HG03432 (cell line): ENCODE measurements around the gene PML.
"Not testable (repeated sequence)": the region's sequence is repeated elsewhere in the genome, so short reads cannot be mapped to it uniquely, and the experiment has no call there.

Experiments
- ATAC-seq: cut with Tn5 transposase; IDR thresholded peaks from one replicate; pipeline ENCODE4 v1.9.1; 2021; ENCODE audit warnings: mild to moderate bottlenecking, moderate library complexity; ENCODE audit not compliant: unreplicated experiment

Gene PML

DNA sequence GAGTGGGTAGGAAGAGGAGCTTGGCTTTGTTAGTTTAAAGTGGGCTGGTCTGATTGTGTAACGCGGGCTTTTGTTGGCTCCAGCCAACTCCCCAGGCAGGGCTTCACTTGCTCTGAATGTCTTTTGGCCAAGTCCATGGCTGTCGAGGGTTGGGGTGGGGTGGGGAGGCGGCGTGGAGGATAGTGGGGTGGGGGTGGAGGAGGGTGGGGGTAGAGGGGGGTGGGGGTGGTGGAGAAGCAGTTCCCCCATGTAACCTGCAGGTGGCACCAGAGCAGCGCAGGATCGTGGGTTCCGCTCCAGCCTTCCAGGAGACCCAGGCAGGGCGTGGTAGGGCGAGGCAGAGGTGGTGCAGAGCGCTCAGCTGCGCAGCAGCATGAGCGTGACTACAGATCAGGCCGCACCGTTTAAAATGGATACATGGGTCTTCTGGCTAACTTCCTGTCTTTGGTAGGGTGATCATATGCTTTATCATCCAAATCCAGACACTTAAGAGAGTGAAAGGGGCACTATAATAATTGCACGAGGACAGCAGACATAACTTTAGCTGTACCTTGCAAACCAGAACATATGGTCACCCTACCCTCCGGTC lies 59.5 kb downstream of the PML start:
- ATAC-seq, result no peak

DNA sequence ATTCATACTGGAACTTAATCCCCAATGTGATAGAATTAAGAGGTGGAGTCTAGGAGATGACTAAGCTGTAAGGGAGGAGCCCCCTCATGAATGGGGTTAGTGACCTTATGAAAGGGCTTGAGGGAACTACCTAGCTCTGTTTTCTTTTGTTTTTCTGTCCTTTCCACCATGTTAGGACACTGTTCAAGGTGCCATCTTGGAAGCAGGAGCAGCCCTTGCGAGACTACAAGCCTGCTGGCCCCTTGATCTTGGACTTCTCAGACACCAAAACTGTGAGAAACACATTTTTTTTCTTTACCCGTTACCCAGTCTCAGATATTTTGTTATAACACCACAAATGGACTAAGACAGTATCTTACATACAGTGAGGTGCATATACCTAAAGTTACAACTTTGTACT lies 61.3 kb downstream of the PML start:
- no peak for ATAC-seq

DNA sequence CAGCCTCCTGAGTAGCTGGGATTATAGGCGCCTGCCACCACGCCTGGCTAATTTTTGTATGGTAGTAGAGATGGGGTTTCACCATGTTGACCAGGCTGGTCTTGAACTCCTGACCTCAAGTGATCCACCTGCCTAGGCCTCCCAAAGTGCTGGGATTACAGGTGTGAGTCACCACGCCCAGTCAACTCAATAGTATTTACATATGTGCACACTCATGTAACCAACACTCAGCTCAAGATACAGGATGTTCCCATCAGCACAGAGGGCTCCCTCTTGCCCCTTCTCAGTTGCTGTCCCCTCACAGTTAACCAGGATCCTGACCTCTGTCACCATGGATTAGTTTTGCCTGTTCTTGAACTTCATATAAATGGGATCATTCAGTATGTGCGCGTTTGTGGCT lies 61.8 kb downstream of the PML start:
- ATAC-seq, result not testable (repeated sequence)

DNA sequence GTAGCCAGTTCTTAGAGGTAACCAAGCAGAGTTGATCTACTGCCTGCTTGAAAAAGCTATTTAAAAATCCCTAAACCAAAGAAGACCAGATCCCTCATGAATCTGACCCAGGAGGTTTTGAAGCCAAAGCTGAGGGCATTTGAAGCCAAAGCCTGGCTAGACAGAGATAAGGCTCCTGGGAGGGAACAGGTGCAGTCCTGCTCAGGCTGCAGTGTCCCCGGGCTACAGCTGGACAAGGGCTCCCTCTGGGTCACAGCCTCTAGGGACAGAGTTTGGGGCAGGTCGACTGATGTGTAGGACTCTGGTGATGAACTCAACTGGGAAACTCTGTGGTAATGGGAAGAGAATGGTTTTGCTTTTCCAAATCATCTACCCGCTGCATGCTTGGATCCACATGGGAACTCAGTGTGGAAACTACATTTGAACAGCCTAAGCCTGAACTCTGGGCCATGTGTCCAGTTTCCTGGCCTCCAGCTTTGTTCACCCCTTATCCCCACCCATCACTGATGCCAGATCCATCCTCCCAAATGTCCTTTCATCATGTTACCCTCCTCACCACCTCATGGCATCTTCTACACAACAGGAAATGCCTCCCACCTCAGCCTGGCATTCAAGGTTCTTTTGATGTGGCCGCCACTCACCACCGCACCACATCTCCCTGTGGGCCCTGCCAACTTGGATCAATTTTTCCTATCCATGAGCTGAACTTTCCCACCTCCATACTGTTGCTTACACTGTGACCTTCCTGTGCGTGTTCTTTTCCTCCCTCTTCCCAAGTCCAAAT lies 64.7 kb downstream of the PML start:
- not testable (repeated sequence) for ATAC-seq

DNA sequence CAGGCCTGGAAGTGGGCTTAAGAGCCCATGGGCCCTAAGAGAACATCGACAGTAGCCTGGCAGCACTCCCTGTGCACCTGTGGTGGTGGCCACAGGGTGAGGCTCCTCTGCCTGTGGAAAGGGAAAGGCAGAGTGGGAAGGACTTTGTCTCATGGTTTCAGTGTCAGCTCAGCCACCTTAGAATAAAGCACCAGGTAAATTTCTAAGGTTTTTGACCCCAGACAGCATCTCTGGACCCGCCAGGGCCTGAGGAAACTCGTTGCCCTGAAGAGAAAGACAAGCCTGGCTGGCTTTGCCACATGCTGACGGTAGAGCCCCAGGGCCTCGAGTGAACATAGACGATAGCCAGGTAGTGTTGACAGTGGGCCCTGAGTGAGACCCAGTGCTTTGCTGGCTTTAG lies 65.7 kb downstream of the PML start:
- no peak for ATAC-seq

DNA sequence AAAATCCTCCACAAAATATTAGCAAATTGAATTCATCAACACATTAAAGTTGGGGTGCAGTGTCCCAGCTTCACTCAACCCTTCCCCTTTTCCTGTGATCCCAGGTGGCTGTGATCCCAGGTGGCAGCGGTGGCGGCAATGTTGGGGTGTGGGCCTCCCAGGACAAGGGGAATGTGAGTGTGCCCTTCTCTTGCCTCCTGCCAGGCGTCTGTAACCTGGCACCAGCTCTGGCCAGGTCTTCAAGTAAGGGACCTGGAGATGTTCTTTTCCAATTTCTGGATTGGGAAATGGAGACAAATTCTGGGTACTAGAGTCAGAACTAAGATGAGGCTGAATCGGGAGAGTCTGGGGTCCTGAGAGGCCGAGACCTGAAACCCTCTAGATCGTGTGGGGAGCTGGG lies 67.7 kb downstream of the PML start:
- ATAC-seq, result no peak

DNA sequence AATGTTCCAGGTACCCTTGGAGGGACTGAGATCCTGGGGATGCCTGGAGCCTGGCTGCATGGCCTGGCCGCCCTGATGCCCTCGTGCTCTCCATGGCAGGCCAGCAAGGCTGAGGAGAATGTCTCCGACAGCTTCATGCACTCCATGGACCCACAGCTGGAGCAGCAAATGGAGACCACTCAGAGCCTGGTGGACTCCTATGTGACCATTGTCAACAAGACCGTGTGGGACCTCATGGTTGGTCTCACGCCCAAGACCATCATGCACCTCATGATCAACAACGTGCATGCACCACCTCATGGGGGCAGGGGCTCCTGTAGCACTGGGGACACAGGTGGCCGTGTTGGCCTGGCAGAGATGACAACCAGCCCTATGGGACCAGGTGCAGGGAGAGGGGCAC lies 68.2 kb downstream of the PML start:
- ATAC-seq, result no peak

DNA sequence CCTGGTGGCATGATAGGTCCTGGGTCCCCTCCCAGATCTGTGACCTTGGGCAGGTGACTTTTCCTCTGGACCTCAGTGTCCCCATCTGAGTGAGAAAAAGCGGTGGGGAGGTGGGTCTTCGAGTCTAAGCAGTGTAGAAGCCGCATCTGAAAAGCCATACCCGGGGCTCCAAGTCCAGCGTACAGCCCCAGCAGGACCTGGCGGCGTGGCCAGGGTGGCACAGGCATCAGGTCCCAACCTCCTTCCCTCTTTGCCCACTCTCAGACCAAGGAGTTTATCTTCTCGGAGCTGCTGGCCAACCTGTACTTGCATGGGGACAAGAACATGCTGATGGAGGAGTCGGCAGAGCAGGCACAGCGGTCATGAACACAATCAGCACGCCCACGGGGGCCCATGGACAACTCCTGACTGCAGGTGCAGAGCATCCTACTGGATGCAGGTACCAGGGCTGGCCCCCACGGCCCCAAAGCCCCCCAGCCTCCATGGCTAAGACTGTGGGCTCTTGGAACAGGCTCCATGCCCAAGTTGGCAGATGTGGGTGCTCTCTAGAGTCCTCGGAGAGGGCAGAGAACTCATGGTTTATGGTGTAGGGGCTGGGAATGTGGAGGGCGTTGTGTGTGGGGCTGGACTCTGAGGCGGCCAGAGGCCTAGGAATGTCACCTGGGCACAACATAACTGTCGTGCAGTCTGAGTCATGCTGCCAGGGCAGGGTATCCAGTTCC lies 69.1 kb downstream of the PML start:
- ATAC-seq, result not testable (repeated sequence)

DNA sequence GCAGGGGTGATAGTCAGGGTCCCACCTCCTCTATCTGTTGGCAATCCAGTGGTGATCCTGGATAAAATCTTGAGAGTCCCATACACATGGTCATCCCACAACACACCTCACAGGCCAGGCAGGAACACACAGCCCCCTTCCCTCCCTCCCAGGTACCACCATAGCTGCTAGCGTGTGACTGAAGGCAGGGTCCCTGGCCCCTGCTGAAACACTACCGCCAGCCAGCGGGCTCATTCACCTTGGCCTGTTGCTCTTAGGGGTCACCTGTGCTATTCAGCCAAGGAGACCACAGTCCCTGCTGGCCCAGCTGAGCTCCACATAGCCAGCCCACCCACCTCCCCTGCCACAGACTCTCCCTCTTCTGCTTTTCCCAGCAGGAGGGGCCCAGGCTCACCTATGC lies 69.7 kb downstream of the PML start:
- ATAC-seq, result not testable (repeated sequence)

DNA sequence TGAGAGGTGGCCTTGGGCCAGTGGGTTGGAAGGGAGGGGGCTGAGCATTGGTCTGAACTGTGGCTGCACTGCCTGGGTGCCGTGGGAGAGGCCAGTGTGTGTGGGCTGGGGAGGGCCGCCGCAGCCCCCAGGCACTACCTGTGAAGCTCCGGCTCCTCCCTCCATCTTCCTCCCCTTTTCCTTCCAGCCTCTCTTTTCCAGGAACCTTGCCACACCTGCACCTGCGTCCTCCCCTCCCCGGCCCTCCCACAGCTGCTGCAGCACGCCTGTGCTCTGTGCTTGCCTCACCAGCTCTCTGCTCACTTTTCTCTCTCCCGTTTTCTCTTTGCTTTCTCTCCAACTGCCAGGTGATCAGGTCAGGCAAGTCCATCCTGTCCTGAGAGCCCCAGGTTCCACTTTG lies 70.3 kb downstream of the PML start:
- ATAC-seq, result not testable (repeated sequence)

DNA sequence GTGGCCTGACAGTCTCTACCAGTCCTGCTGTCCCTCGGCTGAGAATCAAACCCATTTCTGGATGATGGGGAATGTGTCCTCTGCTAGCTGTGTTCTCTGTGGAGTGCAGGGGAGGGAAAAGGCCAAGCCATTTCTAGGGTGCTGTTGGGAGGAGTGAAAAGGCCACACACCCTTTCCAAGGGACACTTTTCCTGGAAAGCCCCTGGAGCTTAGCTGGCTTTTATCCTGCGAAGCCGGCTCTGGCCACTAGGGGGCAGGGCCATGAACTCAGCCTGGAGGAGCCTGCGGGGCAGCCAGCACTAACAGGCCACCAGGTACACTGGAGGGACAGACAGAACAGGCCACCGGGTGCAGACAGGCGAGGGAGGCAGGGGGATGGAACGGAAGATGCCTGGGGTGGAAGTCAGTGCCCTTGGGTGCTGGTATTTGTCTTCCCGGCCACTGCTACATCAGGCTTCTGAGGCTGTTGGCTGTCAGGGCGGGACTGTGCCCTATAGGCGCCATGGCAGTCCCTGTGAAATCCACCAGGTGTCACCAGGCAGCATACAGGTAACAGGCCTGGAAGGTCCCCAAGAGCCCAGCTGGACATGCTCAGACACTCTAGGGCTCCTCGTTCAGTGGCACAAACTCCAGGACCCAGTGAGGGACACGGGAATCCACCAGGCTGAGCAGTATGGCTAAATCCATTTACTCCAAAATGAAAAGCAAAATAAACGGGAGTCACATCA lies 71.3 kb downstream of the PML start:
- ATAC-seq, result not testable (repeated sequence)

DNA sequence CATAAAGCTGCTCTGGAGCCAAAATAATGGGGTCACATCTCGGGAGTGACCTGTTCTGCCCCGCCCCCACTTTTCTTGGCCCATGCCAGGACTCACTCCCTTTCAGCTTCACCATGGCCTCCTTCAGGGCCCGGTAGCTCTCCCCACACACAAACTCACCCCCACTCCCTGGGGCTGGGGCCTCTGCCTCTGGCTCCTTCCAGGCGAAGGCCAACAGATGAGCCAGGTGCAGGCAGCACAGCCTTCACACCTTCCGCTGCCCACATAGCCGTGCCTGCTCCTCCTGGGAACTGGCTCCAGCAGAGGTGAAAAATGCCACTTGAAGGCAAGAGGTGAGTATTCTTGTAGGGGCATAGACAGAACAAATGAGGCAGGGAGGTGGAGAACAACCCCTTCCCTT lies 77.1 kb downstream of the PML start:
- ATAC-seq, result not testable (repeated sequence)

DNA sequence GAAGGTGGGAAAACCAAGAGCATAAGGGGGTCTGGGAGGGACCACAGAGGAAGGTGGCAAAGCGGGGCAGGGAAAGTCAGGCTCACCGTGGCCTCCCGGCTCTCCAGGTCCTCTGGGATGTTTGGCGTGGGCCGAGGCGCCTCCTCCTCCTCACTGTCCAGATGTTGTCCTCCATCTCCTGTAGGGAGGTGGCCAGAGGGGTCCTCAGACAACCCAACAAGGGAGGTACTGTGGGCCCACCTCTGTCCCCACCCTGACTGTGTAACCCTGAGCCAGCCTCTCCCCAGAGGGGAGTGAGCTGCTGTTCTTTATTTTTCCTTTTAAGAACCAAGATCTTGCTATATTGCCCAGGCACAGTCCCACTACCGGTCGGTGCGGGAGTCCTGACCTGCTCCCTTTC lies 77.6 kb downstream of the PML start:
- ATAC-seq, result not testable (repeated sequence)

DNA sequence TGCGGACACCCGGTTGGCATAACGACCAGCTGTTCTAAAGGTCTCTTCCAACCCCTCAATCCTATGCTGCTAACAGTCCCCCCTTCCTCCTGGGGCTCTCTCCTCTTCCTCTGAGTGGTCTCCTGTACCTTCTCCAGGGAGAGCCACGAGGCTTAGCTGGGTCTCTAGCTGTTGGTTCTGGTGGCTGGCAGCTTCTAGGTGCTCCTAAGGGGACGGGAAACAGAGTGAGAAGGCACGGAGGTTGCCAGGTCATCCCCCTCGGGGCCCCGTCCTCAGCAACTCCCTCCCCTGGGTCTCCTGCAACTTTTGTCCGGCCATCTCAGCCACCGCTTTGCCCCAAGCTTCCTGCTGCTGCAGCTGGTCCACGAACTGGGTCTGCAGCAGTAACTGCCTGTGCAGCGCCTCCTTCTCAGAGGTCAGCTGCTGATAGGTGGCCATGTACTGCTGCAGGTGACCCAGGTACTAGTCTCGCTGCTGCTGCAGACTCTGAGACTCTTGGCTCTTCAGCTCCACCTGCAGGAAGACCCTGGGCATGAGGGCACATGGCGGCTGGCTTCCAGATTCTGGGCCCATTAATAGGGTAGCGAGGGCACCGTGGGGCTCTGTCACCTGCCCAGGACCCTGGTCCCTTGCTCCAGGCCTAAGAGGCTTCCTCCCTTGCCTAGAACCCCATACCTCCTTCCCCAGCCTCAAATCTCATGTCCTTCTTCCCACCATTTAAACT lies 78.3 kb downstream of the PML start:
- not testable (repeated sequence) for ATAC-seq

DNA sequence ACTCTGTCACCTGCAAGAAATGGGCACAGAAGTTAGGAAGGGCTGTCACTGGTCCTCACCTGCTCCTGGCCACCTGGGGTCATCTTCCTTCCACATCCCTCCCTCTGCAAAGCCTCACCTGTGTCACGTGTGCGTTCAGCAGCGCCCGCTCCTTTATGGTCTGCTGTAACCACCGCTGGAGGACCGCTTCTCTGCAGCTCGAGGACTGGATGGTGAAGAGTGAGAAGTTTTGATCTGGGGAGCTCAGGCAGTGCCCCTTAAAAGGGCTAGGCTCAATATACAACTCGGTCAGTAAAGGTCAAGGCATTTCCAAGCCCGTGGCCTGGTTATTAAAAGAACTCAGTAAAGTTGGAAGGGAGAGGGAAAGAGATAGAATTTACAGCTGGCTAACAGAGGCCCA lies 81.3 kb downstream of the PML start:
- ATAC-seq, result not testable (repeated sequence)

DNA sequence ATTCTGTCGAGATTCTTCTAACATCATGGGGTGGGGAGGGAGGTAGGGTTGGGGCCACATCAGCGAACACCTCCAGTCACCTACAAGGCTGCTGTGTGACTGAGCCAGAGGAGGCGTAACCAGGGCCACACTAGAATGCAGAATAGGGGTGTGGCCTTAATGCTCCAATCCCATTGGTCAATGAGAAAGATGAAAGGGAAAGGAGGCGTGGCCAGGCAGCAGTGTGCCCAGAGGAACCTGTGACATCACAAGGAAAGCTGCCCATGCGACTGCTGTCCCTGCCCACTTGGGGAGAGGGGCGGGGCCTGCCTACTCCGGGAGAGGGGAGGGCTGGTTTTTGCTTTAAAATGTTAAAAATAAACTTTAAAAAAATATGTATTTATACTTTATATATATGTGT lies 87.9 kb downstream of the PML start, which contains the start of gene GOLGA6A:
Gene GOLGA6A (minus strand): TSS at position 101 of the 400 bp plus-strand sequence. CDS start 41 bp downstream, at position 60.
- not testable (repeated sequence) for ATAC-seq

DNA sequence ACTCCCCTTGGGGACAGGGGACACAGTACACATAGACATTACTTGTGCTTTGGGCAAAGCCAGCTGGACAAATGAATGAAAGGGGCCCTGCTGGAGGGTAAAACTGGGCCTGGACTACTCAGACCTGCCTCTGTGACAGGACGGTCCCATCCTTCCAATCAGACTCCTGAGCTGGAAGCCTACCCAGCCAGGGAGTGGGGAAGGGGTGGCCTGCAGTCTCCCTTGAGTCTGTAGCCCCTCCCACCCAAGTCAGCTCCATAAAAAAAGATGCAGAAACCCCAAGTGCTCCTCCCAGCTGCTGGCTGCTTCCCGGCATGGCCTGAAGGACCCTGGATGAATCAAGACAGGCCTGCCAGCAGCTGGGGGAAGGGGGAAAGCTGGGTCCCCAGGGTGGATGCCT lies 100.1 kb downstream of the PML start:
- not testable (repeated sequence) for ATAC-seq

DNA sequence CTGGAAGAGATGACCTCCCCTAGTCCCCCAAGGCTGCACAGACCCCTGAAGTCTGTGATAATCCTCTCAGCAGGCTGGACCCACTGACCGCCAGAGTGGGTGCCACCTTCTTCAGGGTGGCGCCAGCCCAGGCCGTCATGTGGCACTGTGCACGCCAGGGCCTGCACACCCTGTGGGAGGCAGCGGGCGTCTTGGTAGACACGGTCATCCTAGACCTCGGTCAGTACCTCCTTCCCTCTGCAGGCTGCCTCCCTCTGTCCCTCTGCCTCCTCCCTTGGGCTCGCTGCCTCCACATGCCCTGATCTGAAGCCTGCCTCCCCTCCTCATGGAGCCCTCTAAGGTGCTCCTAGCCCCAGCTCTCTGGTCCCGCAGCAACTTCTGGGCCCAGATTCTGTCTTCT lies 101.1 kb downstream of the PML start:
- not testable (repeated sequence) for ATAC-seq

DNA sequence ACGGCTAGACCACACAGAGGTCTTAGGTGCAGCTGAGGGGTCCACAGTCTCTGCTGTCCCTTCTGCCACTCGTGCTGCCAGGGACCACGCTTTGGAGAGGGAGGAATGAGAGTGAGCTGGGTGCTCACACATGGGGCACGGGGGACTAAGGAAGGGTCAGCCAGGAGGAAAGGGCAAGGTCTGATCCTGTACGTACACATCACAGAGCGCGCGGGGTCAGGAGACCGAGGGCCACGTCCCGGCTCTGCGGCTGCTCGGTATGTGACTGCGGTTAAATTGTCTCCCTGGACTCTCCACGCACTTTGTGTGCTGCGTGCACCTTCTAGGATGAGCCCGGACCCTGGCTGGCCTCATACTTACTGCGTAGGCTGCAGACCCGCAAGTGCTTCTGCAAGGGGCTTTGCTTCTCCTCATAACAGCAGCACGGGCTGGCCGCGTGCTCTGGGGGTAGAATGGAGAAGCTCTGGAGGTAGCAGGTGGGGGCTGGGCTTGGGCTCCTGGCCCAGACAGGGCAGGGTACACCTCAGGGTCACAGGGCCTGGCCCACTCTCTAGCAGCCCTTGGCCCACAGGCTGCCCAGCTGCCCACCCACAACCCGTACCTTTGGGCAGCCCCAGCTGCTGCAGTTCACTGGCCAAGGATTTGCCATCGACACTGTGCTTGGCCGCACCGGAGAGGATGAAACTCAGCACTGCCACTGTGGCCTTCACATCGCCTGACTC lies 102.4 kb downstream of the PML start:
- not testable (repeated sequence) for ATAC-seq
